ENCODE measurements around the gene PPP1R9A.

PPP1R9A gene

DNA sequence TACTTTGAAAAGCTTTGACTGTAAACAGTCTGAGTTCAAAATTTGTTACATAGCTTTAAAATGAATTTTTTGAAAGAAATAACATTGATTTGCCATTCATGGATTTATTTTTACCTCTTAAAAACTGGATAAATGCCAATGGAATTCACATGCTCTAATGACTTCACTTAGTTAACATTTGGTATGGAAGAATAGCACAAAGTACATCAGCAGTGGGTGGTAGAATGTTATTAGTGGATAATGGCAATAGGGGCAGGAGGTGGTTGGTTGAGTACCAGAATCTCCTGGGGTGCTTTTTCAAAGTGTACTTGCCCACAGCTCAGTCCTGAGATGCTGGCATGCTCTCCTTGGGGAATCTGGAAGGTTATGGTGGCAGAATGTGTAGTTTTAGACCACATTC, 4.7 kb downstream of the PPP1R9A start:
- no peak for DNase-seq

DNA sequence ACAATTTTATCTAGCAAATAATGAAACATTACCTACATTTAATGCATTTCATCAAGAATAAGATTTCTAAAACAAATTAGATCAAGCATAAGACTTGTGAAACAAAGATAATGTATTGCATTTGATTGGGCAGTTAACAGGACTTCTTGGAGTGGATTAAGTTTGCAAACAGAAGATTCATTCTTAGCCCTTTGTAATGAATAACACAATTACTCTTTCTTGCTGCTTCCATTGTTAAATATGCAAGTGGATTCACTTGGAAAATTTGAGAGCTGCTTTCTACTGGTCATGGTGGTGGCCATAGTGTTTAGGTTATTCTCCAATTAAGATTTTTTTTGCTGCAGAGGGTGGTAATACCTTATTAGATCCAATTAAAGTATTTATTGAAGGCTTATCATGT, 6.0 kb downstream of the PPP1R9A start:
- no peak for DNase-seq

- DNase-seq, result no peak
Observed at GRCh38 chr7:94921911-94922310, 14.5 kb downstream of the PPP1R9A start.

DNA sequence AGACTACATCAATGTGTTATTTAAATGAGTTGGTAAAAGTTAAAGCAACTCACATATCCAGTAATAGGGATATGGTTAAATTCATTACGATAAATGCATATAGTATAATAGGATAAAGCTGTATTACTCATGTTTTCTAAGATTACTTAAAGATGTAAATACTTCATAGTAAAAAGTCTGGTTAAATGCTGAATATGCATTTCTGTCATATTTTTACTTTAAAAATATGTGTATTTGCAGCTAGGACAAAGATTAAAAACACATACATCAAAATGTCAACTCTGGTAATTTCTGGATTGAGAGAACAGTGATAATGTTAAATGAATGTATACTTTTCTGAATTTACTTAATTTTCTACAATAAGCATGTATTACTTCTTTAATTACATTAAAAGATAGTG, 15.1 kb downstream of the PPP1R9A start:
- no peak for DNase-seq

DNA sequence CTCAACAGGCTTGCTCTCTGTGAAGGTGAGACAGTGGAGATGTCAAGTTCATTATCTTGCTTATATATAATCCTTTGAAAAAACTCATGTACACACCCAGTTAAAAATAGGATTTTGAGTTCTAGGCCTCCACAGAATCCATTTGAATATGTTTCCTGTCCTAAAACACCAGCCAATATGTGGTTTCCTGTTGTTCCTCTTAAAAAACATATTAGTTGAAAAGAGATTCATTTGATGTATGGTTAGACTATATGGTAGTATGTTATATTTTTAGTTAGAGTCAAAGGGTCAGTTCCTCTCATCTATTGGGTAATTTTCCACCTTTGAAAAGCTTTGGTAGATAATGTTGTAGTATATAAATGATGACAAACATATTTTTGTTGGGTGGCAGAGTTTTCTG, 16.0 kb downstream of the PPP1R9A start:
- no peak for DNase-seq

- DNase-seq, result no peak
Observed at GRCh38 chr7:94928168-94928707, 20.8 kb downstream of the PPP1R9A start.

- DNase-seq, result no peak
Observed at GRCh38 chr7:94933256-94933990, 26.0 kb downstream of the PPP1R9A start.

- no peak for DNase-seq
Observed at GRCh38 chr7:94939395-94939794, 32.0 kb downstream of the PPP1R9A start.

DNA sequence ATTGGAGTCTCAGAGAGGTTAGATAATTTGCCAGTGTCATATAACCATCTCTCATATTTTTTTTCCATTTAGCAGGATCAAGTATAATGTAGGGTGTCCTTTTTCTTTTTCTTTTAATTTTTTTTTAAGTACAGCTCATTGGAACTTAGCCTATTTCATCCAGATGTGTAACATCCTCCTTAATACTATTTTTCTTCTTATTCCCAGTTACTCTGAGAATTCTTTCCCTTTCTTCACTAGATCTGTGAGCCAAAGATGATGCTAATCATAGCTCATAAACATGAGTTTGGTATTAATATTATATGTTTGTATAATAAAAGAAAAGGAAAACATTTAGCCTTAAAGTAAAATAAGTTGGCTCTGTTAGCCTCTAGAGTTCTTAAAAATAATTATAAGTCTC, 32.8 kb downstream of the PPP1R9A start:
- DNase-seq, result no peak

- DNase-seq, result no peak
Observed at GRCh38 chr7:94941844-94942632, 34.6 kb downstream of the PPP1R9A start.

DNA sequence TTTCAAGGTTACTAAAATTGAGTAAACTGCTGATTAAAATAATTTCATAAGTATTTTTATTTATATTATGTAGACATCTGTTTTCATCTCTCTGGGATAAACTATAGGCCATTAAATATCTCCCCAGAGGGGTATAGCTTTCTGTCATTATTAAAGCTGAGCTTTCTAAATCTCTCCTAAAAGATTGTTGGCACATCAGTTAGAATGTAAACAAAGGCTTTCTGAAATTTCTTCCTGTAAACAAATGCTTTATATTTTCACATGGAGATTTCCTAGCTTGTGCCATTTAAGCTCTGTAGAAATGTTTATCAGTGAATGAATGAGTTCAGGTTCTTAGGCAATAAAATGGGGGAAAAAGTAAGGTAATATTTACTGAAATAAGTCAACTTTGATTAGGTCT, 35.7 kb downstream of the PPP1R9A start:
- no peak for DNase-seq

- no peak for DNase-seq
Observed at GRCh38 chr7:94949532-94949931, 42.1 kb downstream of the PPP1R9A start.

DNA sequence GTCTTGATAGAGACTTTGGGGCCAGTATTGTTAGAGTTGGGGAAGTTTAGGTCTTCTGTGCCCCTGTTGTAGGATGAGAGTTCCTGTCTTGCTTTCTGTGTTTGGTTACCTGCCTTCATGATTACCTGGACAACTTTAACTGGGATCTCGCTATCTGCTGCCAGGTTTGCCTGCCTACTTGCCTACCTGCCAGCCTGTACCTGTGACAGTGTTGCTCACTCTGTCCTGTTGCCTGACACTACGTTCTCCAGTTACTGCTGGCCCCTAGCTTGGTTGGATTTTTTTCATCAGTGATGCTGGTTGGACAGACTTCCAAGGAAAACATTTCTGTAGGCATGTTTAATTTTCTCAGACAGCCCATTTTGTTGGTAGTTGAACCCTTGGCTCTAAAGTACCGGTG, 48.4 kb downstream of the PPP1R9A start:
- DNase-seq, result no peak

- no peak for DNase-seq
Observed at GRCh38 chr7:94957061-94957460, 49.7 kb downstream of the PPP1R9A start.

- no peak for DNase-seq
Observed at GRCh38 chr7:94962661-94963060, 55.3 kb downstream of the PPP1R9A start.

DNA sequence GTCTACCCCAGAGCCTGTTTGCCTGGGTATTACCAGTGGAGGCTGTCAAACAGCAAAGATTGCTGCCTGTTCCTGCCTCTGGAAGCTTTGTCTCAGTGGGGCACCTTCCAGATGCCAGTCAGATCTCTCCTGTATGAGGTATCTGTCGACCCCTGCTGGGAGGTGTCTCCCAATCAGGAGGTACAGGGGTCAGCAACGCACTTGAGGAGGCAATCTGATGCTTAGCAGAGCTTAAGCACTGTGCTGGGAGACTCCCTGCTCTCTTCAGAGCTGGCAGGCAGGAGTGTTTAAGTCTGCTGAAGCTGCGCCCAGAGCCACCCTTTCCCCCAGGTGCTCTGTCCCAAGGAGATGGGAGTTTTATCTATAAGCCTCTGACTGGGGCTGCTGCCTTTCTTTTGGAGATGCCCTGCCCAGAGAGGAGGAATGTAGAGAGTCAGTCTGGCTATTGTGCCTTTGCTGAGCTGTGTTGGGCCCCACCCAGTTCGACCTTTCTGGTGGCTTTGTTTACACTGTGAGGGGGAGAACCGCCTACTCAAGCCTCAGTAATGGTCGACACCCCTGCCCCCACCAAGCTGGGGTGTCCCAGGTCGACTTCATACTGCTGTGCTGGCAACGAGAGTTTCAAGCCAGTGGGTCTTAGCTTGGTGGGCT, 62.2 kb downstream of the PPP1R9A start:
- DNase-seq, result no peak

- DNase-seq, result no peak
Observed at GRCh38 chr7:94970085-94970576, 62.7 kb downstream of the PPP1R9A start.

DNA sequence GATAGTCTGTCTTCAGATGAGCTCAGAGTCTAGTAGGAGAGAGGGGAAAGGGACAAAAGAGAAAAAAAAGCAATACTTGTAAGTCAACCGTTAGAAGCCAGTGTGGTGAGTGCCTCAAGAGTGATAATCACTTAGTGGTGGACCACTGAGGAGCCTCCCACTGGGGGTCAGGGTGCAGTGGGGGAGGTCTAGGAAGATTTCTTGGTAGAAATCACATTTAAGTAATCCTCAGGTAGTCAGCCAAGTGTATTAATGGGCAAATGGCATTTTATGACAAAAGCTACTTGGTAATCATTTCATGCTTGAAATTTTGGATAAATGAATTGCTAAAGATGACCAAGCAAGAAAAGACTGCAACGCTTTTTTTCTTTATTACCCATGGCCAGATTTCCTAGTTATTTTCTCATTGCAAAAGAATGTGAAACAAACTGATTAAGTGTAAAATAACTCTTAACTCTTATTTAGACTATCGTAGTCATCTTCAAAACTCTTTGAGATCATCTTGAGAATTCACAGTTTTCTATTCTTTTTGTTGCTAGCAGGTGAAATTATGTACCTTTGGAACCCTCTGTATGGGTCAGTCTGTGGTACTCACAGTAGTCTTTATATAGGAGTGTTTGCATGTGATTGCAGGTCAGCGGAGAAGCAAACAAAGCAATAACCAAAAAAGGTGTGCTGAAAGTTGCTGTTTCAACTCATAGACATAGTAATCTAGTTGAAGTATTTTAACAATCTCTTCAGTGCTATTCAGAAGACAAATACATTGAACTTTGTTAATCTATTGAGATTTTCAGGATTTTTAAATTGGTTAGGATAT, 63.9 kb downstream of the PPP1R9A start:
- no peak for DNase-seq

GRCh38 chr7:94972296-94972695, 64.9 kb downstream of the PPP1R9A start:
- DNase-seq, result no peak

GRCh38 chr7:94973844-94974243, 66.5 kb downstream of the PPP1R9A start:
- no peak for DNase-seq

DNA sequence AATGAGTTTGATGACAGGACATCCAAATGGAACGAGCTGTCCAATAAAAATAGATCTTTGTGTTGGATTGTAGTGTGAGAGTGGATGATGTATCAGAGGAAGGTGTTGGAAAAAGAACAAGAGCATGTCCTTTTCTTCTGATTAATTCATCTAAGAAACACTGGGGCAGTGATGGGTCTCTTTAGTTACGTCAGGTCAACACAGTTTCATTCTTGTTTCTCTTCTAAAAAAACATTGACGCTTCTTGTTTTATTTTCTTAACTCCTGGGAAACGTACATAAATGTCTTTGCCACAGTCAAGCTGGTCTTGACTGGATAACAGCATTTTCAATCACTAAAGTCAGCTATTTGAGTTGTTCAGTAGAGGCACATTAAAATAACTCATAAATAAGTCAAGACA, 67.0 kb downstream of the PPP1R9A start:
- no peak for DNase-seq

- DNase-seq, result no peak
Observed at GRCh38 chr7:94975336-94975735, 67.9 kb downstream of the PPP1R9A start.

All from activated CD4-positive, alpha-beta T cell treated with anti-CD3 and anti-CD28 coated beads, Interleukin-2, Interleukin-6, amounts not matched to agents 100 ng/mL and 50 ng/mL, durations not matched to agents 16 hours and 8 hours (primary cell).